Measurements from ENCODE around the gene TMEM269.

DNA sequence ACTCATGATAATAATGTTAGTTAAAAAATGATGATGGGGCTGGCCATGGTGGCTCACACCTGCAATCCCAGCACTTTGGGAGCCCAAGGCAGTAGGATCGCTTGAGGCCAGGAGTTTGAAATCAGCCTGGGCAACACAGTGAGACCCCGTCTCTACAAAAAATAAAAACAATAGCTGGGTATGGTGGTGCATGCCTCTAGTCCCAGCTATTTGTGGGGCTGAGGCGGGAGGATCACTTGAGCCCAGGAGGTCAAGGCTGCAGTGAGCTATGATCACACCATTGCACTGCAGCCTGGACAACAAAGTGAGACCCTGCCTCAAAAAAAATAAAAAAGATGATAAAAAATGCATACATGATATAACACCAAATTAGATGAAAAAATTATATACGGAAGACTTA is 23.2 kb upstream of the TMEM269 start:
- TF ChIP-seq CTCF (IDR thresholded peaks at IDR 0.05; ENCODE audit: low read depth, low read length): no peak
- no peak for TF ChIP-seq POLR2A (IDR thresholded peaks at IDR 0.05; ENCODE audit: extremely low read depth, insufficient read length)
- TF ChIP-seq MYC (IDR thresholded peaks at IDR 0.05; ENCODE audit: low read depth, low read length): no peak

All from NB4 (cell line).